Neuronal stem cell (in vitro differentiated cells): ENCODE measurements around the gene CTSW.

Experiments
- DNase-seq: peaks from one replicate; pipeline ENCODE4 v3.0.0-alpha.2; 2013; ENCODE audit warnings: low spot score
- H2AFZ ChIP-seq: one replicate; pipeline ENCODE4 v1.6.1; 2013; ENCODE audit warnings: mild to moderate bottlenecking, low read length, inconsistent platforms
- H2AK5ac ChIP-seq: 2 replicates; pipeline ENCODE4 v1.6.1; 2013; ENCODE audit warnings: low read depth, mild to moderate bottlenecking, inconsistent platforms, low read length, moderate library complexity, mixed read lengths
- H2BK120ac ChIP-seq: 2 replicates; pipeline ENCODE4 v1.6.1; 2013; ENCODE audit warnings: low read depth, mild to moderate bottlenecking, inconsistent platforms, low read length, moderate library complexity, mixed read lengths
- H2BK12ac ChIP-seq: one replicate; pipeline ENCODE4 v1.6.1; 2013; ENCODE audit warnings: low read length, inconsistent platforms
- H2BK15ac ChIP-seq: 2 replicates; pipeline ENCODE4 v1.6.1; 2013; ENCODE audit warnings: mild to moderate bottlenecking, low read length, inconsistent platforms, mixed read lengths
- H2BK5ac ChIP-seq: one replicate; pipeline ENCODE4 v1.6.1; 2013; ENCODE audit warnings: inconsistent platforms, mild to moderate bottlenecking, low read length, moderate library complexity
- H3K14ac ChIP-seq: one replicate; pipeline ENCODE4 v1.6.1; 2013; ENCODE audit warnings: low read length, inconsistent platforms
- H3K18ac ChIP-seq: 2 replicates; pipeline ENCODE4 v1.6.1; 2013; ENCODE audit warnings: low read length, inconsistent platforms
- H3K23ac ChIP-seq: 2 replicates; pipeline ENCODE4 v1.6.1; 2013; ENCODE audit warnings: low read depth, mild to moderate bottlenecking, mixed read lengths, low read length, inconsistent platforms; ENCODE audit not compliant: poor library complexity
- H3K27ac ChIP-seq: replicated peaks from 3 replicates; pipeline ENCODE4 v1.5.1; 2013; ENCODE audit warnings: low read length, inconsistent platforms
- H3K27me3 ChIP-seq, 3 experiments: 2 replicates each; pipeline ENCODE4 v1.6.1; 2013; ENCODE audit warnings: low read length in 3 of 3, mild to moderate bottlenecking in 2 of 3, inconsistent platforms in 1 of 3, low read depth in 1 of 3, mixed read lengths in 1 of 3, moderate library complexity in 1 of 3; ENCODE audit not compliant: control insufficient read depth in 3 of 3, insufficient read depth in 3 of 3
- H3K36me3 ChIP-seq, 2 donors: replicated peaks in 1 of 2; 2 replicates each; pipeline ENCODE4 v1.6.1; 2013; ENCODE audit warnings: low read length in 2 of 2; ENCODE audit not compliant: control insufficient read depth in 2 of 2, insufficient read depth in 2 of 2
- H3K4ac ChIP-seq: 2 replicates; pipeline ENCODE4 v1.6.1; 2013; ENCODE audit warnings: inconsistent platforms, mild to moderate bottlenecking, low read length, moderate library complexity
- H3K4me1 ChIP-seq, 2 donors: 1 replicate in 1 of 2; 2 replicates in 1 of 2; pipeline ENCODE4 v1.6.1; 2013; ENCODE audit warnings: low read length in 2 of 2, low read depth in 1 of 2; ENCODE audit not compliant: control insufficient read depth in 2 of 2, insufficient read depth in 1 of 2
- H3K4me2 ChIP-seq: one replicate; pipeline ENCODE4 v1.6.1; 2013; ENCODE audit warnings: mild to moderate bottlenecking, low read length, inconsistent platforms; ENCODE audit not compliant: insufficient read depth, poor library complexity, severe bottlenecking
- H3K4me3 ChIP-seq, 2 donors: 2 replicates each; pipeline ENCODE4 v1.5.1; 2013; ENCODE audit warnings: low read length in 2 of 2, mild to moderate bottlenecking in 2 of 2, inconsistent platforms in 1 of 2, moderate library complexity in 1 of 2
- H3K79me1 ChIP-seq: one replicate; pipeline ENCODE4 v1.6.1; 2013; ENCODE audit warnings: low read depth, mild to moderate bottlenecking, inconsistent platforms, low read length, moderate library complexity
- H3K9ac ChIP-seq: one replicate; pipeline ENCODE4 v1.6.1; 2013; ENCODE audit warnings: mild to moderate bottlenecking, low read depth, low read length, inconsistent platforms; ENCODE audit not compliant: poor library complexity
- H3K9me3 ChIP-seq, 2 donors: replicated peaks in 1 of 2; 2 replicates each; pipeline versions ENCODE3 to v1.6.1; 2013; ENCODE audit warnings: low read length in 2 of 2, mild to moderate bottlenecking in 2 of 2, inconsistent platforms in 1 of 2, low read depth in 1 of 2, mixed read lengths in 1 of 2, moderate library complexity in 1 of 2; ENCODE audit not compliant: control insufficient read depth in 2 of 2, insufficient read depth in 1 of 2
- H4K8ac ChIP-seq: one replicate; pipeline ENCODE4 v1.6.1; 2013; ENCODE audit warnings: low read depth, mild to moderate bottlenecking, inconsistent platforms, low read length, moderate library complexity
- H4K91ac ChIP-seq: one replicate; pipeline ENCODE4 v1.6.1; 2013; ENCODE audit warnings: low read length, low read depth, mild to moderate bottlenecking, inconsistent platforms; ENCODE audit not compliant: poor library complexity
- WGBS, 2 donors: extraction: QIAGEN DNeasy Blood & Tissue Kit; methylation state at CpG; one replicate each; pipeline ENCODE4 v1.1.7; 2013; ENCODE audit warnings: missing lambda C conversion rate in 2 of 2, mixed read lengths in 1 of 2; ENCODE audit not compliant: insufficient read length in 2 of 2, insufficient replicate concordance in 1 of 2; ENCODE audit errors: extremely low coverage in 2 of 2; 5-methylcytosine and 5-hydroxymethylcytosine counted together

Gene CTSW

DNA sequence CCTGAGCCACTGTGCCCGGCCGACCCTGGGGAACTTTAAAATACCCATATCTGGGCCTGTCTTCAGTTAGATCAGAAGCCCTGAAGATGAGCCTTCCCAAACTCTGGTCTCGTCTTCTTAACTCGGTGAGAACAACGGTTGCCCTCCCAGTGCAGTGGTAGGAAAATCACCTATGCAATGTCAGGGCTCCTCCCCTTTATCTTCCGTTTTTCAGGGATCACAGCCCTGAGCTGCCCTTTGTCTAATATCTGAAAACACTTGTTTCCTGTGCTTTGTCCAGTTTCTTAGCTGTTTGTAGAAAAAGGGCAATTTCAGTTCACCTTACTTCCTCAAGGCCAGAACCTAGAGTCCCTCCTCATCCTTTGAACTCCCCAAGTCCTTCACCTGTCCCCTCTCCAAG is 49.0 kb downstream of the CTSW start:
- H3K23ac ChIP-seq = no peak overlapping the region
- no CpG with 5 or more reads among the region's 6 CpGs for WGBS, 2 donors

DNA sequence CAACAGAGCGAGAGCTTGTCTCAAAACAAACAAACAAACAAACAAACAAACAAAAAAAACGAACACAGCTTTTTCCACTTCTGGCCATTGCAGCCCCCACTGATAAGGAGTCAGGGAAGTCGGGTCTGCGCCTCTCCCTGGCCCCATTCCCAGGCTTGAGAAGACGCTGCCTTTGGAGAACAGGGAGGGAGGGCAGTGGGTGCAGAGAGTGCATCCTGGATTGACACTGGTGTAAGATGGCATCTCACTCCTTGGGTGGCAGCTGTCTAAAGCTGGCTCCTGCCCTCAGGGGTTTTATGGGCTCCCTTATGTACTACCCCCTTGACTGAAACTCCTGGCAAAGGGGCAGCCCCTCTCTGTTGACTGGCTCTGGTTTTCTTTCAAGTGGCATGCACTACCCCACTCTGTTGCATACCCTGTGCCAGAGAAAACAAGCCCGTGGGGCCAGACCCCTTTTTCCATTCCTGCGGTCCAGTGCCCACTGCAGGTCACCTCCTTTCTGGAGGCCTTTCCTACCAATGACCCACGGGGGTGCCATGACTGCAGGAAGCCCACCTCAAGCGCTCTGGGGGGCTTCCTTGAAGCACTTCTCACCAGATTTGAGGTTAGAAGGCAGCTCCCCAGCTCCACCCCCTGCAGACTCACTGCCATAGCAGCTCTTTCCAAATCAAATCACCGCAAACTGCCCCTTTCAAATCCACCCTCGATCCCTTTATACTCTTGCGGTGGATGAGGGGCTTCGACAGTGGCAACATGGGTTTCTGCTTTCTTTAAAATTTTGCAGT is 52.3 kb downstream of the CTSW start:
- no peak overlapping the region for H3K18ac ChIP-seq
- H2BK120ac ChIP-seq = no peak overlapping the region
- DNase-seq = no peak
- no peak overlapping the region for H2AK5ac ChIP-seq
- H3K4ac ChIP-seq = no peak overlapping the region
- peak overlapping the region; percentile 39 for H2BK5ac ChIP-seq
- H3K9me3 ChIP-seq = no peaks in the 10 kb centered on the region
- WGBS, 2 donors = no CpG with 5 or more reads among the region's 13 CpGs
- H3K4me1 ChIP-seq = peaks cover 0 to 11% of the 10 kb centered on the region in 2 donors
- no peaks in the 10 kb centered on the region for H3K79me1 ChIP-seq
- H2BK15ac ChIP-seq = peak overlapping the region; percentile 35
- no peak overlapping the region for H4K91ac ChIP-seq
- no peak overlapping the region for H4K8ac ChIP-seq
- H3K36me3 ChIP-seq = no peaks in the 10 kb centered on the region
- H3K27me3 ChIP-seq = no peaks in the 10 kb centered on the region
- no peak overlapping the region for H3K14ac ChIP-seq
- no peak overlapping the region for H3K9ac ChIP-seq
- H3K23ac ChIP-seq = no peak overlapping the region
- no peak overlapping the region for H3K4me3 ChIP-seq
- H3K4me2 ChIP-seq = no peak overlapping the region
- no peak overlapping the region for H3K27ac ChIP-seq
- H2BK12ac ChIP-seq = no peak overlapping the region
- H2AFZ ChIP-seq = peak overlapping the region; percentile 52

More for the DNA sequence above, 49.0 kb downstream of the CTSW start:
- H2BK5ac ChIP-seq = no peak overlapping the region
- no peak overlapping the region for H2BK15ac ChIP-seq
- no peak overlapping the region for H3K4me2 ChIP-seq
- no peak overlapping the region for H3K27ac ChIP-seq
- H4K91ac ChIP-seq = no peak overlapping the region
- no peak overlapping the region for H3K14ac ChIP-seq
- no peak for DNase-seq
- no peak overlapping the region for H2BK12ac ChIP-seq
- no peak overlapping the region for H4K8ac ChIP-seq
- no peak overlapping the region for H3K9ac ChIP-seq
- H2AFZ ChIP-seq = peak overlapping the region; percentile 65
- no peaks in the 10 kb centered on the region for H3K79me1 ChIP-seq
- H2BK120ac ChIP-seq = no peak overlapping the region
- H3K27me3 ChIP-seq = no peaks in the 10 kb centered on the region
- no peaks in the 10 kb centered on the region for H3K9me3 ChIP-seq
- H3K18ac ChIP-seq = no peak overlapping the region
- peaks cover 3% of the 10 kb centered on the region in 2 donors for H3K36me3 ChIP-seq
- no peak overlapping the region for H3K4ac ChIP-seq
- H2AK5ac ChIP-seq = peak overlapping the region; percentile 75
- H3K4me1 ChIP-seq = peaks cover 0 to 11% of the 10 kb centered on the region in 2 donors
- H3K4me3 ChIP-seq = no peak overlapping the region

DNA sequence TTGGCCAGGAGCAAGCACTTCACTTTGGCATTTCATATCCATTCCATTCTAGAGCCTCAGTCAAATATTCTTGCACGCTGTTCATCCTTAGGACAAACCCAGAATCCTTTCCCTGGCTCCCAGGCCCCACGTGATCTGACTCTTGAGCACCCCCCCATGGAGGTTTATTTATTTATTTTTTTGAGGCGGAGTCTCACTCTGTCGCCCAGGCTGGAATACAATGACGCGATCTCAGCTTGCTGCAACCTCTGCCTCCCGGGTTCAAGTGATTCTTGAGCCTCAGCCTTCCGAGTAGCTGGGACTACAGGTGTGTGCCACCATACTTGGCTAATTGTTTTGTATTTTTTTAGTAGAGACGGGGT is 52.9 kb downstream of the CTSW start:
- peak overlapping the region; percentile 52 for H2AFZ ChIP-seq
- H3K36me3 ChIP-seq = no peaks in the 10 kb centered on the region
- no peaks in the 10 kb centered on the region for H3K9me3 ChIP-seq
- H3K9ac ChIP-seq = no peak overlapping the region
- no peak overlapping the region for H3K4ac ChIP-seq
- H2BK15ac ChIP-seq = no peak overlapping the region
- H2BK120ac ChIP-seq = no peak overlapping the region
- DNase-seq = no peak
- WGBS, 2 donors = no CpG with 5 or more reads among the region's 9 CpGs
- no peak overlapping the region for H4K91ac ChIP-seq
- no peak overlapping the region for H3K27ac ChIP-seq
- no peak overlapping the region for H2BK5ac ChIP-seq
- no peak overlapping the region for H2BK12ac ChIP-seq
- H4K8ac ChIP-seq = no peak overlapping the region
- H2AK5ac ChIP-seq = no peak overlapping the region
- H3K79me1 ChIP-seq = no peaks in the 10 kb centered on the region
- H3K18ac ChIP-seq = no peak overlapping the region
- peaks cover 0 to 12% of the 10 kb centered on the region in 2 donors for H3K4me1 ChIP-seq
- no peak overlapping the region for H3K23ac ChIP-seq
- no peak overlapping the region for H3K14ac ChIP-seq
- H3K4me2 ChIP-seq = no peak overlapping the region
- H3K27me3 ChIP-seq = no peaks in the 10 kb centered on the region
- H3K4me3 ChIP-seq = no peak overlapping the region
